Measurements from ENCODE around the gene APOBR. TPM values are rescaled to one million over a fixed set of nuclear protein-coding genes. Genes with fewer than 3 reads are reported as not detected.

Gene APOBR
- total and polyA plus RNA-seq, 9 of the 15 experiments (the other 6 are each of a cell fraction or from before 2014, with no cell fraction given), result 0.08 to 6.1 (median 2.8) TPM; not detected in 1

DNA sequence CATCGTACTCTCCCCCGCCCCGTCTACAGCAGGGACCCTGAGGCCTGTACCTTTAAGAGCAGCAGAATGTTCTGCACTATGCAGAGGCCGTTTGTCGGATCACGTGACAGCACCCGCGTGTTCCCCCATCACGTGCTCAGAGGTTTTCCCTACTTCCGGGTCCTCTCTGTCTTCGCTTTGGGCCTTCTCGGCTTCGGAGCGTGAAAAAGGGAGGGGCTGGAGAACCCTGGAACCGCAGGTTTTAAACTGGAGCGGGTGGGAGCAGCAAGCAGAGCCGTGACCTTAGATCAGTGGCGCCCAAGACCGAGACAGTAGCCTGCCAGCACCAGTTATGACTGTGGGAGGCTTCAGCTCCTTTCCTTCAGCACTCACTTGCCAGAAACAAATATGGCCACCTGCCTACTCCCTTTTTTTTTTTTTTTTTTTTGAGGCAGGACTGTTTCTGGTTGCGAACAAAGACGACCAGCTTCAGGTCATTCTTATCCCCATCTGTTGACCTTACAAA, 2.4 kb upstream of the APOBR start, which contains the start of gene CLN3 (continued):
- TF ChIP-seq CBX5 (IDR thresholded peaks at IDR 0.05; ENCODE audit: borderline replicate concordance, low read depth) (no peak), PHF20 (IDR thresholded peaks at IDR 0.05; ENCODE audit: partially characterized antibody) (peak; percentile 95), HNRNPLL (IDR thresholded peaks at IDR 0.05; ENCODE audit: low read depth, low read length, poor library complexity, severe bottlenecking) (no peak), PHF8 (IDR thresholded peaks at IDR 0.05; ENCODE audit: borderline replicate concordance, low read length) (peak; percentile 15; the same call in 1 of the 2 replicates), ZNF696 (CRISPR knock-in tag; conservative IDR thresholded peaks at IDR 0.05) (no peak), TCFL5 (CRISPR knock-in tag; conservative IDR thresholded peaks at IDR 0.05) (0 out of 2 replicates have a peak, but pooled peaks have one; percentile 30), MAZ (CRISPR knock-in tag; conservative IDR thresholded peaks at IDR 0.05 in 1 of 2, IDR thresholded peaks at IDR 0.05 in 1 of 2) (peak in 1 of 2 experiments; percentile 73; a peak in 3 of 4 replicates), KAT8 (IDR thresholded peaks at IDR 0.05; ENCODE audit: low read depth) (no peak; the same call in 1 of the 2 replicates), NELFE (IDR thresholded peaks at IDR 0.05; ENCODE audit: insufficient read depth, insufficient read length) (no peak), FIP1L1 (IDR thresholded peaks at IDR 0.05; ENCODE audit: low read depth, low read length, poor library complexity, severe bottlenecking) (no peak), SRSF1 (IDR thresholded peaks at IDR 0.05; ENCODE audit: low read depth, low read length) (no peak), EGR1 (conservative IDR thresholded peaks at IDR 0.05) (peak; percentile 41)
- TF ChIP-seq, protein P1, sequence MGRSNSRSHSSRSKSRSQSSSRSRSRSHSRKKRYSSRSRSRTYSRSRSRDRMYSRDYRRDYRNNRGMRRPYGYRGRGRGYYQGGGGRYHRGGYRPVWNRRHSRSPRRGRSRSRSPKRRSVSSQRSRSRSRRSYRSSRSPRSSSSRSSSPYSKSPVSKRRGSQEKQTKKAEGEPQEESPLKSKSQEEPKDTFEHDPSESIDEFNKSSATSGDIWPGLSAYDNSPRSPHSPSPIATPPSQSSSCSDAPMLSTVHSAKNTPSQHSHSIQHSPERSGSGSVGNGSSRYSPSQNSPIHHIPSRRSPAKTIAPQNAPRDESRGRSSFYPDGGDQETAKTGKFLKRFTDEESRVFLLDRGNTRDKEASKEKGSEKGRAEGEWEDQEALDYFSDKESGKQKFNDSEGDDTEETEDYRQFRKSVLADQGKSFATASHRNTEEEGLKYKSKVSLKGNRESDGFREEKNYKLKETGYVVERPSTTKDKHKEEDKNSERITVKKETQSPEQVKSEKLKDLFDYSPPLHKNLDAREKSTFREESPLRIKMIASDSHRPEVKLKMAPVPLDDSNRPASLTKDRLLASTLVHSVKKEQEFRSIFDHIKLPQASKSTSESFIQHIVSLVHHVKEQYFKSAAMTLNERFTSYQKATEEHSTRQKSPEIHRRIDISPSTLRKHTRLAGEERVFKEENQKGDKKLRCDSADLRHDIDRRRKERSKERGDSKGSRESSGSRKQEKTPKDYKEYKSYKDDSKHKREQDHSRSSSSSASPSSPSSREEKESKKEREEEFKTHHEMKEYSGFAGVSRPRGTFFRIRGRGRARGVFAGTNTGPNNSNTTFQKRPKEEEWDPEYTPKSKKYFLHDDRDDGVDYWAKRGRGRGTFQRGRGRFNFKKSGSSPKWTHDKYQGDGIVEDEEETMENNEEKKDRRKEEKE (IDR thresholded peaks at IDR 0.05; ENCODE audit: borderline replicate concordance in 1 of 2, control insufficient read depth in 1 of 2, low read depth in 2 of 2, low read length in 1 of 2), result no peak
